HG03039 (cell line): ENCODE results near the gene NGRN.

Experiments used
- ATAC-seq: cut with Tn5 transposase; IDR thresholded peaks from one replicate; pipeline ENCODE4 v1.9.1; 2021; ENCODE audit warnings: mild to moderate bottlenecking, moderate library complexity; ENCODE audit not compliant: unreplicated experiment

Gene NGRN

GRCh38 chr15:90265271-90266060 is at the start of gene NGRN:
NGRN (plus strand) TSS chr15:90265672; CDS start chr15:90265713, 41 bp downstream.
- peak; percentile 89 for ATAC-seq

GRCh38 chr15:90217671-90218394 is 47.6 kb upstream of the NGRN start:
- no peak for ATAC-seq

GRCh38 chr15:90219421-90220141 is 45.9 kb upstream of the NGRN start:
- no peak for ATAC-seq

GRCh38 chr15:90221246-90221900 is 44.1 kb upstream of the NGRN start:
- no peak for ATAC-seq

GRCh38 chr15:90222547-90222946 is 42.9 kb upstream of the NGRN start:
- ATAC-seq = no peak

GRCh38 chr15:90223441-90224165 is 41.9 kb upstream of the NGRN start:
- no peak for ATAC-seq

- ATAC-seq = no peak
These were observed 40.4 kb upstream of the NGRN start for GRCh38 chr15:90225047-90225446.

GRCh38 chr15:90225504-90226234 is 39.8 kb upstream of the NGRN start:
- ATAC-seq = no peak

GRCh38 chr15:90227336-90227735 is 38.1 kb upstream of the NGRN start:
- ATAC-seq = no peak

- no peak for ATAC-seq
These were observed 37.4 kb upstream of the NGRN start for GRCh38 chr15:90227816-90228772.

- no peak for ATAC-seq
These were observed 36.5 kb upstream of the NGRN start for GRCh38 chr15:90228960-90229359.

GRCh38 chr15:90230071-90230494 is 35.4 kb upstream of the NGRN start:
- ATAC-seq = no peak

- ATAC-seq = no peak
These were observed 34.9 kb upstream of the NGRN start for GRCh38 chr15:90230610-90231009.

- no peak for ATAC-seq
These were observed 34.1 kb upstream of the NGRN start for GRCh38 chr15:90231028-90232017.

- ATAC-seq = no peak
These were observed 33.3 kb upstream of the NGRN start for GRCh38 chr15:90232196-90232595.

- no peak for ATAC-seq
These were observed 32.5 kb upstream of the NGRN start for GRCh38 chr15:90232941-90233386.

- peak; percentile 86 for ATAC-seq
These were observed 31.9 kb upstream of the NGRN start, which contains the start of gene CIB1 for GRCh38 chr15:90233387-90234095. CIB1 (minus strand) TSS chr15:90233941; CDS start chr15:90233885, 56 bp downstream.
